OCI-LY1 (cell line): Measurements from ENCODE around the gene GLTP.

Experiments used
- EZH2 ChIP-seq: fragments of 200-600 bp; sonication (generic), shearing (Covaris generic); IDR thresholded peaks from 2 replicates; pipeline ENCODE4 v1.8.0; 2017; ENCODE audit warnings: borderline replicate concordance, mixed run types, mild to moderate bottlenecking, antibody characterized with exemption, low read length, moderate library complexity, mixed read lengths
- TF ChIP-seq, protein P1 (sequence below): fragments of 200-600 bp; sonication (generic), shearing (Covaris generic); IDR thresholded peaks from 2 replicates; pipeline ENCODE4 v1.5.1; 2017; ENCODE audit warnings: mild to moderate bottlenecking, antibody characterized with exemption, low read length, moderate library complexity, mixed read lengths

DNA sequence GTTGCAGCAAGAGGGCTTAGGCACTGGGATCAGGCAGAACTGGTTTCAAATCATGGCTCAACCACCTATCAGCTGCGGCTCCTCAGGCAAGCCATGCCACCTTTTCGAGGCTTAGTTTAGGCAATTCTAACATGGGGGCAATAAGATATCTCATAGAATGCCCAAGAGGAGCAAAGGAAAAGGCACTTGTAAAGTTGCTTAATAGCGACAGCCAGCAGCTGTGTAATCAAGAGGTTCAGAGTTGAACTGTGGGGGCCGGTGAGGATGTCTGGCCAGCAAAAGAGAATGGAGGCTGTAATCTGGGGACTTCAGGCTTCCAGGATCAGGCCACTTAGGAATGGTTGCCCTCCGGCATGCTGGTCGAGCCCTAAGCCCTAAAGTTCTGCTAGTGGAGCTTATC, 16.7 kb upstream of the GLTP start:
- TF ChIP-seq, protein P1, sequence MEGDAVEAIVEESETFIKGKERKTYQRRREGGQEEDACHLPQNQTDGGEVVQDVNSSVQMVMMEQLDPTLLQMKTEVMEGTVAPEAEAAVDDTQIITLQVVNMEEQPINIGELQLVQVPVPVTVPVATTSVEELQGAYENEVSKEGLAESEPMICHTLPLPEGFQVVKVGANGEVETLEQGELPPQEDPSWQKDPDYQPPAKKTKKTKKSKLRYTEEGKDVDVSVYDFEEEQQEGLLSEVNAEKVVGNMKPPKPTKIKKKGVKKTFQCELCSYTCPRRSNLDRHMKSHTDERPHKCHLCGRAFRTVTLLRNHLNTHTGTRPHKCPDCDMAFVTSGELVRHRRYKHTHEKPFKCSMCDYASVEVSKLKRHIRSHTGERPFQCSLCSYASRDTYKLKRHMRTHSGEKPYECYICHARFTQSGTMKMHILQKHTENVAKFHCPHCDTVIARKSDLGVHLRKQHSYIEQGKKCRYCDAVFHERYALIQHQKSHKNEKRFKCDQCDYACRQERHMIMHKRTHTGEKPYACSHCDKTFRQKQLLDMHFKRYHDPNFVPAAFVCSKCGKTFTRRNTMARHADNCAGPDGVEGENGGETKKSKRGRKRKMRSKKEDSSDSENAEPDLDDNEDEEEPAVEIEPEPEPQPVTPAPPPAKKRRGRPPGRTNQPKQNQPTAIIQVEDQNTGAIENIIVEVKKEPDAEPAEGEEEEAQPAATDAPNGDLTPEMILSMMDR = no peak
- no peak for TF ChIP-seq EZH2
